Effector memory CD8-positive, alpha-beta T cell (primary cell): Measurements from ENCODE around the gene PTPRM.

Experiments
- ATAC-seq: fragments of 150-1000 bp; cut with Tn5 transposase; replicated peaks from 2 replicates; pipeline ENCODE4 v1.10.0; 2021; ENCODE audit warnings: mild to moderate bottlenecking, moderate library complexity
- DNase-seq, 3 experiments: peaks; one replicate each; pipeline ENCODE4 v3.0.0; 2021
- H3K27ac Mint-ChIP-seq, 2 donors: one replicate each; pipeline ENCODE4 v1.8.0; 2022; ENCODE audit warnings: mild to moderate bottlenecking in 2 of 2, mixed read lengths in 2 of 2, moderate library complexity in 2 of 2
- H3K27me3 Mint-ChIP-seq, 2 donors: one replicate each; pipeline ENCODE4 v1.8.0; 2022; ENCODE audit warnings: mixed read lengths in 2 of 2
- H3K36me3 Mint-ChIP-seq: one replicate; pipeline ENCODE4 v1.8.0; 2022; ENCODE audit warnings: mild to moderate bottlenecking, moderate library complexity, mixed read lengths; ENCODE audit not compliant: insufficient read depth
- H3K4me1 Mint-ChIP-seq, 2 donors: one replicate each; pipeline ENCODE4 v1.8.0; 2022; ENCODE audit warnings: low read depth in 2 of 2, mixed read lengths in 2 of 2
- H3K4me3 Mint-ChIP-seq, 2 donors: one replicate each; pipeline ENCODE4 v1.8.0; 2022; ENCODE audit warnings: mild to moderate bottlenecking in 2 of 2, mixed read lengths in 2 of 2, moderate library complexity in 2 of 2
- H3K9me3 Mint-ChIP-seq, 2 donors: one replicate each; pipeline ENCODE4 v1.8.0; 2022; ENCODE audit warnings: mixed read lengths in 2 of 2

The PTPRM gene

DNA sequence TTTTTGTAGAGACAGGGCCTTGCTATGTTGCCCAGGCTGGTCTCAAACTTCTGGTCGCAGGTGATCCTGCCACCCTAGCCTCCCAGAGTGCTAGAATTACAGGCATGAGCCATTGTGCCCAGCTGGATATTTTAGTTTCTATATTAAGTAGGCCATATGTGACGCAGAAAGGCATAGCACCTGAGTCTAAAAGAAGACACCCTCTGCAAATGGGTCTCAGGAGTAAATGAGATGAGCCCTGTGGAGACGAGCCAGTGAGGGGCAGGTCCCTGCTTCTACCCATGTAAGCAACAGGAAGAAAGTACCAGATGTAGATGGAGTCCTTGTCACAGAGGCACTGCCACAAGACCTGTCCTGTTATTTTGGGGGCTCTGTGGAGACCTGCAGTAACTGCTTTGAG lies 322.4 kb downstream of the PTPRM start:
- Mint-ChIP-seq H3K27me3 (no peaks in the 10 kb centered on the region), H3K9me3 (no peaks in the 10 kb centered on the region), H3K27ac (peak overlapping the region in 1 of 2 donors; percentile 38), H3K36me3 (no peaks in the 10 kb centered on the region), H3K4me1 (peaks cover 5 to 20% of the 10 kb centered on the region in 2 donors), H3K4me3 (no peak overlapping the region)
- ATAC-seq: peak; percentile 74
- no peak for DNase-seq

GRCh38 chr18:7890075-7890474 lies 323.0 kb downstream of the PTPRM start:
- Mint-ChIP-seq H3K27me3 (no peaks in the 10 kb centered on the region), H3K27ac (peak overlapping the region in 1 of 2 donors; percentile 38), H3K4me3 (no peak overlapping the region), H3K4me1 (peaks cover 3 to 18% of the 10 kb centered on the region in 2 donors), H3K9me3 (no peaks in the 10 kb centered on the region), H3K36me3 (no peaks in the 10 kb centered on the region)
- ATAC-seq (no peak), DNase-seq (no peak)

DNA sequence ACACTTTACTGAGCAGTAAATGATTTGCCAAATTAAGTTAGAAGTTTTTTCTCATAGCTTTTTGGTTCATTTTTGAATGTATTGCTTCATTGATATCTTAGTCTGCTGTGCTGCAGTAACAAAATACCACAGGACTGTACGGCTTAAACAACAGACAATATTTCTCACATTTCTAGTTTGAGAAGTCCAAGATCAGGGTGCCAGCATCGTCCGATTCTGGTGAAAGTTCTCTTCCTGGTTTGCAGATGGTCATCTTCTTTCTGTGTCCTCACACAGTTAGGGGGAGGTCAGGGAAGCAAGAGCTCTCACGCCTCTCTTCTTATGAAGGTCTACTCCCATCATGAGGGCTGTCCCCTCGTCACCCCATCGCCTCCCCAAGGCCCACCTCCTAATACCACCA lies 325.4 kb downstream of the PTPRM start:
- no peak for DNase-seq
- Mint-ChIP-seq H3K27ac (no peak overlapping the region), H3K36me3 (no peaks in the 10 kb centered on the region), H3K4me1 (peaks cover 4 to 16% of the 10 kb centered on the region in 2 donors), H3K4me3 (no peak overlapping the region), H3K27me3 (no peaks in the 10 kb centered on the region), H3K9me3 (no peaks in the 10 kb centered on the region)
- no peak for ATAC-seq

DNA sequence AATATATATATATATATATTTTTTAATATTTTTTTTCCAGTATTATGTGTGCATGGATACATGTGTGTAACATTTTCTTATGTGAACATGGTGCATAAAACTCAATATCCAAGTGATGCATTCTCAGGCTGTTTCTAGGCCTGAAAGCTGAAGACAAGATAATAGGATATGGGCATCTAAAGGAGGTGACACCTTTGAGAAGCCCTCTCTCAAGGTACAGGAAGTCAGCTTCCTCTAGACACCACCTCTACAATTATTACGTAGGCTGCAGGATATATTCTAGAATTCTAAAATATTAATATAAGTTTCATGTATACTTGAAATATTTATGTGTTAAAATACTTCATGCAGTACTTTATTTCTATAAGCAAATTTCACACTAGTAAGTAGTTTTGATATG lies 327.5 kb downstream of the PTPRM start:
- no peaks in the 10 kb centered on the region for H3K27me3 Mint-ChIP-seq
- H3K4me3 Mint-ChIP-seq: no peak overlapping the region
- H3K36me3 Mint-ChIP-seq: no peaks in the 10 kb centered on the region
- ATAC-seq (peak; percentile 56), DNase-seq (no peak)
- peaks cover 4 to 16% of the 10 kb centered on the region in 2 donors for H3K4me1 Mint-ChIP-seq
- no peak overlapping the region for H3K27ac Mint-ChIP-seq
- H3K9me3 Mint-ChIP-seq: no peaks in the 10 kb centered on the region

GRCh38 chr18:7895346-7895745 lies 328.2 kb downstream of the PTPRM start:
- no peak overlapping the region for H3K27ac Mint-ChIP-seq
- peaks cover 4 to 16% of the 10 kb centered on the region in 2 donors for H3K4me1 Mint-ChIP-seq
- H3K4me3 Mint-ChIP-seq: no peak overlapping the region
- H3K9me3 Mint-ChIP-seq: no peaks in the 10 kb centered on the region
- no peaks in the 10 kb centered on the region for H3K36me3 Mint-ChIP-seq
- no peaks in the 10 kb centered on the region for H3K27me3 Mint-ChIP-seq
- DNase-seq: no peak
- no peak for ATAC-seq

GRCh38 chr18:7896161-7896560 lies 329.0 kb downstream of the PTPRM start:
- DNase-seq: peak; percentile 8 to 25 (median 21)
- Mint-ChIP-seq H3K9me3 (no peaks in the 10 kb centered on the region), H3K27ac (no peak overlapping the region), H3K4me1 (peaks cover 4 to 16% of the 10 kb centered on the region in 2 donors), H3K27me3 (no peaks in the 10 kb centered on the region), H3K4me3 (peak overlapping the region; percentile 40 to 43), H3K36me3 (no peaks in the 10 kb centered on the region)
- ATAC-seq: peak; percentile 95

- no peaks in the 10 kb centered on the region for H3K27me3 Mint-ChIP-seq
- no peaks in the 10 kb centered on the region for H3K9me3 Mint-ChIP-seq
- no peak overlapping the region for H3K27ac Mint-ChIP-seq
- no peaks in the 10 kb centered on the region for H3K36me3 Mint-ChIP-seq
- ATAC-seq (no peak), DNase-seq (no peak)
- no peak overlapping the region for H3K4me3 Mint-ChIP-seq
- H3K4me1 Mint-ChIP-seq: peaks cover 4 to 16% of the 10 kb centered on the region in 2 donors
These were observed 329.8 kb downstream of the PTPRM start for GRCh38 chr18:7896805-7897518.

GRCh38 chr18:7898181-7898580 lies 331.1 kb downstream of the PTPRM start:
- ATAC-seq (no peak), DNase-seq (no peak)
- Mint-ChIP-seq H3K36me3 (no peaks in the 10 kb centered on the region), H3K27me3 (no peaks in the 10 kb centered on the region), H3K9me3 (no peaks in the 10 kb centered on the region), H3K4me1 (peaks cover 4 to 16% of the 10 kb centered on the region in 2 donors), H3K4me3 (no peak overlapping the region), H3K27ac (no peak overlapping the region)

GRCh38 chr18:7899078-7899477 lies 332.0 kb downstream of the PTPRM start:
- no peaks in the 10 kb centered on the region for H3K27me3 Mint-ChIP-seq
- H3K27ac Mint-ChIP-seq: no peak overlapping the region
- DNase-seq (no peak), ATAC-seq (no peak)
- no peaks in the 10 kb centered on the region for H3K36me3 Mint-ChIP-seq
- peaks cover 4 to 19% of the 10 kb centered on the region in 2 donors for H3K4me1 Mint-ChIP-seq
- H3K9me3 Mint-ChIP-seq: no peaks in the 10 kb centered on the region
- no peak overlapping the region for H3K4me3 Mint-ChIP-seq

DNA sequence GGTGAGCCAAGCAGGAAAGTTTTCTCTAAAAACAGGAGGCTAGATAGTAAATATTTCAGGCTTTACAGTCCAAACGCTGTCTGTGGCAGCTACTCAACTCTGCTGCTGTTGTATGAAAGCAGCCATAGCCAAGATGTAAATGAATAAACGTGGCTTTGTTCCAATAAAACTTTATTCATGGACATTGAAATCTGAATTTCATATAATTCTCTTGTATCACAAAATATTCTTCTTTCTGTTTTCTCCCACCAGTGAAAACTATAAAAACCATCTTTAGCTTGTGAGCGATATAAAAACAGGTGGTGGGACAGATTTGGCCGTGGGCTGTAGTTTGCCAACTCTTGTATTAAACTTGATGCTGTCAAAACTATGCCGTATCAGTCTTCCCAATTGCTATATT lies 333.0 kb downstream of the PTPRM start:
- no peak overlapping the region for H3K4me3 Mint-ChIP-seq
- peaks cover 0 to under 1% of the 10 kb centered on the region in 2 donors for H3K9me3 Mint-ChIP-seq
- DNase-seq: no peak
- H3K27ac Mint-ChIP-seq: no peak overlapping the region
- no peaks in the 10 kb centered on the region for H3K36me3 Mint-ChIP-seq
- no peak for ATAC-seq
- H3K27me3 Mint-ChIP-seq: no peaks in the 10 kb centered on the region
- H3K4me1 Mint-ChIP-seq: peaks cover 4 to 17% of the 10 kb centered on the region in 2 donors

GRCh38 chr18:7901657-7902056 lies 334.5 kb downstream of the PTPRM start:
- Mint-ChIP-seq H3K36me3 (peaks cover 6% of the 10 kb centered on the region), H3K27me3 (no peaks in the 10 kb centered on the region), H3K4me1 (peaks cover 0 to 3% of the 10 kb centered on the region in 2 donors), H3K4me3 (no peak overlapping the region), H3K27ac (no peak overlapping the region), H3K9me3 (peaks cover 0 to 9% of the 10 kb centered on the region in 2 donors)
- no peak for ATAC-seq
- no peak for DNase-seq

DNA sequence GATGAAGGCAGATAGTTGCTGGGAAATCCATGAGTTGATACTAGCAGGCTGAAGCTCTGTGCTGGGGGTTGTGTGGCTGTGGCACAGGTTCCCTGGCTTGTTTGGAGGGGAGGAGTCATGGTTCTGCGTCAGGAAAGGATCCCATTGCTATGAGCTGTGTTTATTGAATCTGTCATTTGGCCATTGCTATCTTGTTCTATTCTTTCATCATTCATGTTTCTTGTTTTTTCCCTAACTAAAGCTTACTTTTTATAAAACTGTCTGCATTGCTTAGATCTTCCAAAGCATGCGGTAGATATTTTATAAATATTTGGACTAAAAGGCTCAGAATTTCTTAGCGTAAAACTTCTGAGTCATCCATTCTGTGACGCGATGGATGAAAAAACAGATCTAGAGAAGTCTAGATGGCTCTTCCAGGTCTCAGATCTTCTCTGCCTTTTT lies 335.3 kb downstream of the PTPRM start:
- DNase-seq: no peak
- H3K9me3 Mint-ChIP-seq: peaks cover 0 to 9% of the 10 kb centered on the region in 2 donors
- H3K36me3 Mint-ChIP-seq: peaks cover 6% of the 10 kb centered on the region
- H3K27ac Mint-ChIP-seq: no peak overlapping the region
- peaks cover 0 to 3% of the 10 kb centered on the region in 2 donors for H3K4me1 Mint-ChIP-seq
- ATAC-seq: no peak
- no peaks in the 10 kb centered on the region for H3K27me3 Mint-ChIP-seq
- no peak overlapping the region for H3K4me3 Mint-ChIP-seq

DNA sequence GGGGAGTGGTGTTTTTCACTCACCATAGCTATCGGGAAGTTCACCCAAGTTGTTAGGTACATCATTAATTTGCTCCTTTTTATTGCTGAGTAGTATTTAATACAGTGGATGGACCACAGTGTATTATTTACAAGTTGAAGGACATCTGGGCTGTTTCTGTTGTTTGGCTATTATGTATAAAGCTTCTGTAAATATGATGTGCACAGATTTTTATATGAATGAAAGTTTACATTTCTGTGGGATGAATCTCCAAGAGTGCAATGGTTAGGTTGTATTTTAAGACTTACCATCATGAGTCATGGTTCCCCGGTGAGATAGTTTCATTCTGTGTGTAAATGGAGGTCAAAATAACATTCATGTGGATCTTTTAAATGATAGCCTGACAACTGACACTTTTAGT lies 337.4 kb downstream of the PTPRM start:
- no peak overlapping the region for H3K27ac Mint-ChIP-seq
- H3K4me3 Mint-ChIP-seq: no peak overlapping the region
- no peaks in the 10 kb centered on the region for H3K27me3 Mint-ChIP-seq
- H3K4me1 Mint-ChIP-seq: peaks cover 0 to 3% of the 10 kb centered on the region in 2 donors
- H3K9me3 Mint-ChIP-seq: peaks cover 0 to 9% of the 10 kb centered on the region in 2 donors
- peaks cover 6% of the 10 kb centered on the region for H3K36me3 Mint-ChIP-seq
- DNase-seq: no peak
- ATAC-seq: no peak

DNA sequence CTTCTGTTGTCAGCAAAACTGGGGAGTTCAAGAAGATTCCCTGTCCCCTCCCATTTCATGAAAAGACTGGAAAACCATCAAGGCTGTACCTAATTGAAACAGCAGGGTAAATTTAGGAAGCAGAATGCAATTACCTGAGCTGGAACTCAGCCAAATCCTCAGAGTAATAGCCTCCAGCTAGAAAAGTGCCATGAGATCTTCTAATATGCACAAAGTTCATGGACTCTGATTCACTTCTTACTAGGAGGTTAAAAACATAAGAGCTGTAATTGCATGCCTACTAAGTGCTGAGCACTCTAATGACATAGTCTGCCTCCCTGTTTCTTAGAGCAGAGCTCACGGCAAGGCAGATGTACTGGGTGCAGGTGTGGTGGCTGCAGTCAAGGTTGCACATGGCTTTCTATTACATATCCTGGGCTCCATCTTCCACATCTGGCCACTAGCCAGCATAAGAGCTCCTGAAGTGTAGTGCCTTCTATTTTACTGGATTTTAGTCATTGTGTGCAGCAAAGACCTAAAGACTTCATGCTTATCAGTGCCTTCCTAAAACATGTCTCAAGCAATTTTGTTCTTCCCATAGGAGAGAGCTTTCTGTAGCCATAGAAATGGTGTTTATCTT lies 341.7 kb downstream of the PTPRM start:
- ATAC-seq: no peak

More for the DNA sequence above, 341.7 kb downstream of the PTPRM start:
- Mint-ChIP-seq H3K4me1 (no peaks in the 10 kb centered on the region), H3K9me3 (peaks cover 0 to 9% of the 10 kb centered on the region in 2 donors), H3K27ac (no peak overlapping the region), H3K36me3 (peaks cover 6% of the 10 kb centered on the region), H3K27me3 (no peaks in the 10 kb centered on the region), H3K4me3 (no peak overlapping the region)
- DNase-seq: no peak
